HG03521 (cell line): Measurements from ENCODE around the gene PID1.
"Not testable (repeated sequence)": the region's sequence is repeated elsewhere in the genome, so short reads cannot be mapped to it uniquely, and the experiment has no call there.

Experiments used
- ATAC-seq: cut with Tn5 transposase; IDR thresholded peaks from one replicate; pipeline ENCODE4 v1.9.1; 2021; ENCODE audit warnings: mild to moderate bottlenecking, moderate library complexity; ENCODE audit not compliant: unreplicated experiment

The PID1 gene

GRCh38 chr2:229220254-229220653, 50.8 kb downstream of the PID1 start:
- ATAC-seq: no peak

- ATAC-seq: no peak
These were observed 52.7 kb downstream of the PID1 start for GRCh38 chr2:229218329-229218921.

- ATAC-seq: no peak
These were observed 58.8 kb downstream of the PID1 start for GRCh38 chr2:229212241-229212640.

GRCh38 chr2:229210641-229211040, 60.4 kb downstream of the PID1 start:
- ATAC-seq: no peak

GRCh38 chr2:229206548-229206947, 64.5 kb downstream of the PID1 start:
- ATAC-seq: no peak

- ATAC-seq: no peak
These were observed 65.4 kb downstream of the PID1 start for GRCh38 chr2:229205704-229206103.

GRCh38 chr2:229202646-229203045, 68.4 kb downstream of the PID1 start:
- ATAC-seq: no peak

- no peak for ATAC-seq
These were observed 69.6 kb downstream of the PID1 start for GRCh38 chr2:229201521-229201920.

- ATAC-seq: no peak
These were observed 71.8 kb downstream of the PID1 start for GRCh38 chr2:229199267-229199666.

GRCh38 chr2:229196448-229196847, 74.6 kb downstream of the PID1 start:
- ATAC-seq: no peak

GRCh38 chr2:229195346-229195947, 75.6 kb downstream of the PID1 start:
- ATAC-seq: no peak

GRCh38 chr2:229193281-229193680, 77.8 kb downstream of the PID1 start:
- no peak for ATAC-seq

GRCh38 chr2:229191413-229191812, 79.7 kb downstream of the PID1 start:
- no peak for ATAC-seq

GRCh38 chr2:229187123-229187522, 84.0 kb downstream of the PID1 start:
- not testable (repeated sequence) for ATAC-seq

GRCh38 chr2:229181641-229182040, 89.4 kb downstream of the PID1 start:
- ATAC-seq: no peak

- ATAC-seq: no peak
These were observed 90.4 kb downstream of the PID1 start for GRCh38 chr2:229180658-229181057.

GRCh38 chr2:229179628-229180027, 91.5 kb downstream of the PID1 start:
- ATAC-seq: no peak

GRCh38 chr2:229178706-229179105, 92.4 kb downstream of the PID1 start:
- ATAC-seq: no peak

GRCh38 chr2:229178117-229178516, 93.0 kb downstream of the PID1 start:
- no peak for ATAC-seq

GRCh38 chr2:229176136-229176535, 95.0 kb downstream of the PID1 start:
- ATAC-seq: no peak

GRCh38 chr2:229175497-229175863, 95.6 kb downstream of the PID1 start:
- no peak for ATAC-seq

GRCh38 chr2:229174794-229175496, 96.1 kb downstream of the PID1 start:
- ATAC-seq: no peak
